ENCODE measurements around the gene CD93.

- TF ChIP-seq CTCF (IDR thresholded peaks at IDR 0.05) = no peak
- TF ChIP-seq POLR2A (IDR thresholded peaks at IDR 0.05) = no peak
- no peak for TF ChIP-seq POLR2AphosphoS5 (IDR thresholded peaks at IDR 0.05)
Observed at GRCh38 chr20:23042270-23042669, 43.9 kb downstream of the CD93 start.
